Stimulated activated CD4-positive, alpha-beta T cell treated with anti-CD3 and anti-CD28 coated beads, Interleukin-15, amount 100 ng/mL, for 48 hours (primary cell): Measurements from ENCODE around the gene ALKBH3.

ENCODE experiments used
- DNase-seq, 2 donors: peaks; one replicate each; pipeline ENCODE4 v3.0.0-alpha.2; 2020; ENCODE audit warnings: low read depth in 2 of 2

The ALKBH3 gene

DNA sequence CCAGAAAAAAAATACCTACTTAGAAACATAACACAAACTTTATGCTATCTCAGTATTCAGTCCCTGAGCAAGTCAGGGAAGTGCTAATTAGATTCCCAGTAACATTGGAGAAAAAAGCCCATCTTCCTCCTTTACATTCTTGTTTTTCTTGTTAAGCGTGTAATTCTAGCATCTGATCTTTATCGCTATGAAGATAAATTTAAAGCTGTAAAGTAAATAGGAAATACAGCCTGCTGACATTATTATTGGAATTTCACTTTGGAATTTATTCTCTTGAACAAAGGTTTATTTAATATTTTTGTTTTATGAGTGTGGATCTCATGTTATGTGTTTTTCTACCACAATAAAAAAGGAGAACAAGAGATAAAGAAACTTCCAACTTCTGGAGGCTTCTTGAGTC is 13.9 kb downstream of the ALKBH3 start:
- DNase-seq: no peak

DNA sequence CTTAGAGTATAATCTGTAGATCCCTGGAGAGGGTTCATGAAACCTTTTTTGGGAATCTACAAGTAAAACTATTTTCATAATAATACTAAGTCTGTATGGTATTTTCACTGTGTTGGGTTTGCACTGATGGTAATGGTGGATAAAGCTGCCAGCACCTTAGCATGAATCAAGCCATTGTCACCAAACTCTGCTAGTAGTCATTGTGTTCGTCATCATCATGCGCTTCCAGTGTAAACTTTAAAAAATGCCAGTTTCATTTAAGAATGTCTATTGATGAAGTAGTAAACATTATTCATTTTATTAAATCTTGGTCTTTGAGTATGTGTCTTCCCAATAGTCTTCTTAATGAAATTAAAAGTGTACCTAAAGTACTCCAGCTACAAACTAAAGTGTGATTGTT is 15.0 kb downstream of the ALKBH3 start:
- DNase-seq: no peak

DNA sequence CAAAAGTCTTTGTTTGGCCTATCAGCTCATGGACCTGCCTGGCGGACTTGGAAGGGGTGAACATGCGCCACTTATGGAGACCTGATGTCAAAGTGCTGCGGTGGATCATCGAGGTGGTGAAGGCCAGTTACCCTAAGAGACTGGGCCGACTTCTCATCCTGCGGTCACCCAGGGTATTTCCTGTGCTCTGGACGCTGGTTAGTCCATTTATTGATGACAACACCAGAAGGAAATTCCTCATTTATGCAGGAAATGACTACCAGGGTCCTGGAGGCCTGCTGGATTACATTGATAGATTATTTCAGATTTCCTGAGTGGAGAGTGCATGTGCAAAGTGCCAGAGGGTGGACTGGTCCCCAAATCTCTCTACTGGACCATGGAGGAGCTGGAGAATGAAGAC is 17.9 kb downstream of the ALKBH3 start:
- DNase-seq: no peak

DNA sequence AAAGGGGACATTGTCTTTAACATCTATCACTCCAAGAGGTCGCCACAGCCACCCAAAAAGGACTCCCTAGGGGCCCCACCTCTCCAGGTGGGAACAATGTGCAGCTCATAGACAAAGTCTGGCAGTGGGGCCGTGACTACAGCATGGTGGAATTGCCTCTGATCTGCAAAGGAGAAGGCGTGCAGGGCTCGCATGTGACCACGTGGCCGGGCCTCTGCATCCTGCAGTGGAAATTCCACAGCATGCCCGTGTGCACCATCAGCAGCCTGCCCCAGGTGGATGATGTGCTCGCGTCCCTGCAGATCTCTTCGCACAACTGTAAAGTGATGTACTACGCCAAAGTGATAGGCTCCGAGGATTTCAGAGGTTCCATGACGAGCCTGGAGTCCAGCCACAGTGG is 18.5 kb downstream of the ALKBH3 start:
- DNase-seq: no peak

DNA sequence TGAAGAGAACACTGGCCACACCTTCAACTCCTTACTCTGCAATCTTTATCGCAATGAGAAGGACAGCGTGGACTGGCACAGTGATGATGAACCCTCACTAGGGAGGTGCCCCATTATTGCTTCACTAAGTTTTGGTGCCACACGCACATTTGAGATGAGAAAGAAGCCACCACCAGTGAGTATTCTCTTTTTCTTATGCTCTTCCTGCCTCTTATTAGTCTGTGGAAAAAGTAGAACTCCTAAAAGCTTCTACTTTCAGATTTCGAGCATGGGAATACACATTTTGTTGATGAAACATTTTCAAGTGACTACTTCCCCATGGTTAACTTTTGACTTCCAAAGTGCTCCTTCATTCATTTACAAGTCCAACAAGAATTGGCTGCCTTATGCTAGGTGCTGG is 20.9 kb downstream of the ALKBH3 start:
- DNase-seq: no peak

DNA sequence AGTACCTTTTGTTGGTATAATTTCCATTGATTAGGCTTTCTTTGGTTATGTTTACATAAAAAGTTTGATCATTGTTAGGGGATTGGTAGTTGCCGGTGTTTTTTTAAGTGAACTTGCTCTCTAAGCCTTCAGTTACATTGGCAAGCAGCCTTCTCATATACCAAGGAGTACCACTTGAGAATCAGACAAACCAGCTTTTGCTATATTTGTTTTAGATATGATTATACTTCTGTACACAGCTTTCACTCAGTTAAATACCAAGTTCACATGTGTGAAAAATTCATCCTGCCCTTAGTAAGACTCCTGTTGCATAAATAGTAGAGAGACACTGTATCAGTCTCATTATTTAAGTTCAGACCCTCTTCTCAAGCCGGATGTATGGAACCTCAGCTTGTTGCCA is 22.4 kb downstream of the ALKBH3 start:
- DNase-seq: no peak

DNA sequence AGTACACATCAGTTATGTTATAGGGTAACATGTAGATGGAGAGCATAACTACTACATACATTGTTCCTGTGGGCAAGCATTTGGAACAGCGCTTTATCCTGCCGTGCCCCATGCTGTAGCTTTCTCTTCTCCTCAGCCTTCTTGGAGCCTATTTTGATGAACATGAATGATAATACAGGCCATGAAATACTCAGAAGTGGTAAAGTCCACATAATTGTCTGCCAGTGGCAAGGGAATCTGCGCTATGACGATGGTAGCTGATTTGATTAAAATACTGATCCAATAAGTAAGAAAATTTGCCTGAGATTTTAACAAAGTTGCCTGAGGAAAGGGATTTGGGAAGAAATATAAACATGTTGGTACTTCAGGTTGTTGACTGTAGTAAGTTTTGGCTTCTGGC is 23.3 kb downstream of the ALKBH3 start:
- DNase-seq: no peak

DNA sequence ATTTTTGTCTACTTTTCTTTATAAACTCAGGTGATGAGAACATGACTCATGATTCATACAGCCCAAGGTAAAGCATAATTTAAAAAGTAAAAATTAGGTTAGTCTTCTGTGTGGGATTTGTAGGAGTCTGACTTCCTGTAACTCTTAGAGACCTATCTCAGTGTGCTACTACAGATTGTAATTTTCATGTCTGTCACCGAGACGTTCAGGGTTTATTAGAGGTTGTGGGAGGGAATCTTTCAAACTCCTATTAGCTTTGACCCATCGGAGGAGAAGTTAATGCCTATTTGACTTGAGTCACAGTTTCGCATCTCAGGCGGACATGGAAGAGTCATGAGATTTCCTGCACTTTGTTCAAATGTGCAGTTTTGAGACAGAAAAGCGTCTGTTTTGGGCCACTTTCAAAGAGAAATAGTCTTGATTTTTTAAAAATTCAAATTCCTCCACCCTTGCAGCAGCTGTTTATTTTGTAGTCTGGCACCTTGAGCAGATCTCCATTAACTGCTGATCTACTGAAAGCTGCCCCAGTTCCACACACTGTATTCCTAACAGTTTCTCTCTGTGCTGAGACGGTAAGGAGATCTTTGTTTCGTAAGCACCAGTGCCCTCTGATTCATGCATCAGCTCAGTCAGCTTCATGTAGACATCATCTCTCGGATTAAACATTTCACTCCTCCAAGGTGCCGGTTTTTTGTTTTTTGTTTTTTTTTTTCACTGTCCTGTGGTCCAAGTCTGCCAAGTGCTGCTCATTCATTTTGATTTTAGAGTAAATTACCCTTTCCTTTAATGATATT is 24.3 kb downstream of the ALKBH3 start:
- no peak for DNase-seq

DNA sequence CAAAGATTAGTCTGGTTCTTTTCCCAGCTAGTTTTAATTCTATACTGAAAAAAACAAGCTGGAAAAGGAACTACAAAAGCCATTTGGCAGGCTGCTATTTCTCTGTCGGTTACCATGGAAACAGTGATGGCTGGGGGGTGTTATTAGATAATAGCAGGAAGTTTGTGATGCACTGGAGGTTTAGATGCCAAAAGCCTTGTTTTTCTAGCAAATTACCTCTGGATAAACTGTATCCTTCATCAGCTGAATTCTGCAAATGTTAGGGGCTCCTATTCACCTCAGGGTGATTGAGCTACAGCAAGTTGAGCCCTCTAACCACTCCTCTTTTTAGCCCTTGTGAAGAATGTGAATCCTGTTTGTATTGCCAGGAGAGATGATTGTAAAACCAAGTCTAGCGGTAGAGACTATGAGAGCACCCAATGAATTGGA is 25.2 kb downstream of the ALKBH3 start:
- DNase-seq: no peak

DNA sequence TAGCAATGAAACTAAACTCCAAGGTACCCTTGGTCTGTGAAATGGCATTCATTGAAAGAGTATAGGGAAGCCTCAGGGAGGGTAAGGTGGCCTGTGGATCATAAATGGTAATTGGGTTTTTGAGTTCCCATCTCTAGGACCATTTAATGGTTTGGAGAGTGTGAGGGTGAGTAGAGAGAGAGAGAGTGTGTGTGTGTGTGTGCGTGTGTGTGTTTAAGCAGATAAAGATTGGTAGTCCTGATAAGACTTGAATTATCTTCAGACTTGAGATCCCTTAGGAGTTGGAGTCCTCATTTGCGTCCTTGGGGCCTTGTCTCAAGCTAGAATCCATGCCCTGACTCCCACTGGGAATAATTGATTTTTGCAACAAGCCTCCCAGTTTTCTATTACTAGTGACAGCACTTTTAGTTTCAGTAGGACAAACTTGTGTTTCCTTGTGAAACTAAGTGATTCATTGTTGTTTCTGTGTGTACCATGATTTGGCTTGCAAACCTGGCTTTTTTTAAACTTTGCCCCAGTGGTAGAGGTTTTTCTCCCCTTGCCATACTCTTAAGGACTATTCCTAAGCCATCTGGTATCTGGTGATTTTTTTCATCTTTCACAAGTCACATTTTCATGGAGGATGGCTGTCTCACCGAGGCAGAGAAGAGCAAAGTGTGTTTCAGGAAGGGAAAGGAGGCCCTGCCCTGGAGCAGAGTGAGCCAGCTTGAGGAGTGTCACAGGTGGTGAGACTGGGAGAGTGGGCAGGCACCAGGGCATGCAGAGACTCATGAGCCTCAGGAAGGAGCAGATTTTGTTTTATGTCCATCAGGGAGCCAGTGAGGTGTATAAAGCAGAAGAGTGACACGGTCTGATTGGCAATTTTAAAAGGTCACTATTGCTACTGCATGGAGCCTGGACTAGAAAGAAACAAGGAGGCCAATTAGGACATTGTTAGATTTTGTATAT is 26.7 kb downstream of the ALKBH3 start:
- DNase-seq: no peak

DNA sequence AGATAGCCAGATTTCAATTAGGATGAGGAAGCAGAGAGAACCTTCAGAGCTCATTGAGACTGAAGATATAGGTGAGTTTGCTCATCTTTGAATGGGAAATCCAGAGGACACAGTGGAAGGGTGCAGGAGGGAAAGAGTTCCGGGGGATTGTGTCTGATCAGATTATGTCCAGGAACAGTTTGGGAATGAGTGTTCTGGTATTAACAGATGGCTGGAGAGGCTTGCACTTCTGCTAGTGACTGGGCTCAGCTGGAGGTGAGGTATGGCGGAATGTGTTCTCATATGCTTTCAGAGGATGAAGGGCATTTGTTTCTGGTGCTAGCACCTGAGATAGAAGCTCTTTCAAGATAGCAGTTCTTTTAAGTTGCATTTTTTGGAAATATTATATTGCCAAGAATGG is 27.6 kb downstream of the ALKBH3 start:
- no peak for DNase-seq

DNA sequence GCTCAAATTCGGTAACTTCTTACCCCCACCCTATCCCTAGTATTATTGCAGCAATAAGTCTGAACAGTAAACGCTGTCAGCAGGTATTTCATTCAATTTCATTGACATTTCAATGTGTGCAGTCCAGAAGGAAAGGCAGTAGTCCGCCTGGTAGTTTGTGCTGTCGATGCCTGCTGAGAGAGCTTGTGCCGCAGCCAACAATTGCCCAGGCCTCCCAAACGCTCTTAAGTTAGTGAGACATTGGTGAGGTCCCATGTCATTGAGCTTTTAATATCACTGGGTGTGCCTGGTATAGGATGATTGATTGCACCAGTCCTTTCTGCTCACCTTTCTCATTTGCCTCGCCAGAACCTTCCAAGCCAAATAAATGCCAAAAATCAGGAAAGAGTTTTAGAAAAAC is 28.1 kb downstream of the ALKBH3 start:
- DNase-seq: no peak

DNA sequence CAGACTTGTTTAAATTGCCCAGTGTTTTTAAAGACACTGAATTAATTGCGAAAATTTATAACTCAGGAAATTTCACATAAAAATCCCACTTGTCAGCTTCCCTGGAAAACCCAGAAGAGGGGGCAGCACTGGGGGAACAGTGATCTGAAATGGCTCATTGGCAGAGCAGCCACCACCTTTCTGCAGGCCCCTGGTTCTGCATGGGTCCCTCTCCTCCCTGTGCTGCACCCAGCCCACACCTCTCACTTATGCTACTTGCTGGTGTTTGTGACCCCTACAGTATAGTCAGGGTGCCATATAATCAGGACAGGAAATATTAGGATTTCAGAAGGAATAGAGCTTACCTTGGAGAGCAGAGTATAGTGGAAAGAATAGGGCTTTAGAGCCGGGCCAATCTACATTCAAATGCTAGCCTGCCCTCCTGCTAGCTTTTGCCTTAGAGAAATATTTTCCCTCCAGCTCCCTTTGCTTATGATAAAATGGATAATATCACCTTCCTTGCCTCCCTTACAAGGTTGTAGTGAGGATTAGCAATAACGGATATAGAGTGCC is 33.3 kb downstream of the ALKBH3 start:
- no peak for DNase-seq

DNA sequence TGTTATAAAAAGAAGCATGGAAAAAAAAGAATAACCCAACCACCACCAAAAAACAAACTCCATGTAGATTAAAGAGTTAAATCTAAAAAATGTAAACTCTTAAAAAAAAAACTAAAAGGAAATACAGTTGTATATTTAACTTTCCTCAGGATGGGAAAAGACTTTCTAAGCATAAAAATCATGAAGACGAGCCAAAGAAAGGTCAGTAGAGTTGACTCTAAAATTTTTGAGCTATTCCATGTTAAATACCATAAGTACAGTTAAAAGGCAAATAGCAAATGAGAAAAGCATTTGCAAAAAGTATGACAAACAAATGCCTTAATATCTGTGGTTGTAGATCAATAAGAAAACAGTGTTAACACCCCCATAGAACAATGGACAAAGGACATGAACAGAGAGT is 33.8 kb downstream of the ALKBH3 start:
- DNase-seq: no peak

DNA sequence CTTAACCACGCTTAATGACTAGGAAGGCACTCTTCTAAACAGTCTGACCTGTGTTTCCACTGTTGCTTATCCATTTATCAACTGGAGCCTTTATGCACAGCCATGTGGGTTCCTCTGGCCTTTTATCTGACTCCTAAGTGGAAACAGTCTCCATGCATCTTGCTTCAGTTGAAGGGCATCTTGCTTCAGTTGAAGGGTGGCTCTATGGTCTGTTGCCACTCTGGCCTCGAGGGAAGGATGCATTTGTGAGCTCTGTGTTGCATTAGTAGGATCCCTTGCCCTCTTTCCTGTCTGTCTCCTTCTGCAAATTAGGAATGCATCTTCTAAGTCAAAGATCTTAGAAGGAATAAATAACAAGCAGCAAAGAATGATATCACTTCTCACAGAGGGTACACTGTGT is 36.0 kb downstream of the ALKBH3 start:
- no peak for DNase-seq

DNA sequence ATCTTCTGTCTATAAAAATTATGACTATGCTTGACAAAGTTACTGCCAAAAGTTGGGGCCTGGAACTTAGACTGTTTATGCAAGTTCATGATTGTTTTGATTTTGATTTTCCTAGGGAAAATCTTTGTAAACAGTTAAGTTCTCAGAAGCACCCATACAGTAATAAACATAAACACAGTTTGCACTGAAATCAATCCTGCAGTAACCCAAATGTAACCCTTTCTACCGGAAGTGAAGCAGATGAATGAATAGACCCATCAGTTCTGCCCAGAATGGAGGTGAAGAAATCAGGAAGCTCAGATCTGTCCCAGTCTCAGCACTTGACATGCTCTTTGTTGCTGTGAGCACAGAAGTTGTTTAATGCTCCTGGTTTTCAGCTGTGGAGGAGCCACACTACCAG is 37.2 kb downstream of the ALKBH3 start:
- no peak for DNase-seq

DNA sequence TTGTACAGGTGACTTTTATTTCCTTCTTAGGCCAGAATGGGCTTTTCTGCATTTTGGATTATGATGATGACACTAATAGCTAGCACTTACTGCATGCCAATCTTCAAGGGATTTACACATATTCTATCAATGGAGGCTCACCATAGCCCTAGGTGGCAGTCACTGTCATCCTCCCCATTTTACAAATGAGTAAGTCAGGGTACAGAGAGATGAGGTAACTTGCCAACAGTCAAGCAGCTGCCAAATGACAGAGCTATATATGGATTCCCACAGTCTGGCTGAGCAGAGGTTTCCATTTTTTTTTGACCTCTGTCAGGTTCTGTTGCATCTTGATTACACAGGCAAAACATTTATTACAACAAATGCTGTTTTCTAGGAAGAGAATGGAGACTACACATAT is 38.0 kb downstream of the ALKBH3 start:
- no peak for DNase-seq

DNA sequence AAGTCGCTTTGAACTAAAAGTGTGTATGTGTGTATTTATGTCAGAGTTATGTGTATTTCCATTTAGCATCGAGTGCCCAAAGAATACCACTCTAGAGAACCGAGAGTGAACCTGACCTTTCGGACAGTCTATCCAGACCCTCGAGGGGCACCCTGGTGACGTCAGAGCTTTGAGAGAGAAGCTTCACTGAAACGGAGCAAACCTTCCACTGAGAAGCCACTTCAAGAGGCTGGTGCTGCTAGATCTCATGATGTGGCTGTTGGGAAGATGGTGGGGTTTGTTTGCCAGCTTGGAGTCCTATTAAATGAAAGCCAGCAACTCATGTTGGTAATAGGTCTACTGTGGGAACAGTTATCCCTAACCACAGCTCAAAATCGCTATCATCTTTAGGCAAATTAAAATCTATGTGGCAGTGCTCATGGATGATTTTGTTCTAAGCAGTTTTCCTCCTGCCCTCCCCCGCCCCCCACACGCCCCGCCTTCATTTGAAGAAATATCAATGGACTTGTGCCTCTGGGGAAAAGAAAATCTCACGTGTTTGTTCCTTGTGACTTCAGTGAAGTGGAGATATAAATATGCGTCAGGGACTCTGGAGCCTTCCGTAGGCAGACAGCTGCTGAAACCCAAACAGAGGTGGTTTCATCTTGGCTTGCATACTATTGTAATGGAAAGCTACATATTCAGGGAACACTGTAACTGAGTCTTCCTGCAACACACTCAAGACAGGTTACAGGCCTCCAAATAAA is 39.4 kb downstream of the ALKBH3 start:
- DNase-seq: no peak

DNA sequence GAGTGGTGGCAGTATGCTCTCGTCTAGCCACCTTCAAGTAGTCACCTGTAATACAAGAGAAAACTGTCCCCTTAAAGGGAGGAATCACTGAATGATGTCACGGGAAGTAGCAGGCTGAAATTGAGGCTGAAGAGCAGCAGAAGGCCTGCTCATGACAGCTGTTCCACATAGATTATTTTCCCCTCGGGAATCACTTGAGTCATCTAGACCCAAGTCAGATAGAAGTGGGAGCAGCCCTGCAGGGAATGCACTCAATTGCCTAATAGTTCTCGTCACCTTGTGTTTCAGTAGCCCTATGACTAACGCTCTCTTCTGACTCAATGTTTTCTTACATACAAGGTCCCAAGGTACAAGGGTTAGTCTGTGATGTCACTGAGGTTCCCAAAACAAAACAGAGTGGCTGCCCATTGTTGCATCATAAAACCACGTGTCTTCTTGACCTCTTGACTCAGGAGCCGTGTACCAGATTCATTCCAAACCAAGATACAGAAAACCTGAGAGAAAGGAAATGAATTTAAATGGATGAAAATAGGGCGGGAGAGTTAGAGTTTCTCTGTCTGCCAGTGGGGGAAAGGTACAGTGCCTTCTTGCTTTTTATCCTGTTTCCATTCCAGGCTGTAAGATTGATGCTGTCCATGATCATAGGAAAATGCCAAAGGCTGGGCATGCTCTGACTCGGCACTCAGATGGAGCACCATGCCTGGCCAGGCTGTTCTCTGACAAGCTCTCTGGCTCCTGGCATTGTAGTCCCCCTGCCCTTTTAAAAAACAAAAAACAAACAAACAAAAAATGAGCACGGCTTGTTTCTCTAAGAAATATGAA is 40.2 kb downstream of the ALKBH3 start:
- no peak for DNase-seq

DNA sequence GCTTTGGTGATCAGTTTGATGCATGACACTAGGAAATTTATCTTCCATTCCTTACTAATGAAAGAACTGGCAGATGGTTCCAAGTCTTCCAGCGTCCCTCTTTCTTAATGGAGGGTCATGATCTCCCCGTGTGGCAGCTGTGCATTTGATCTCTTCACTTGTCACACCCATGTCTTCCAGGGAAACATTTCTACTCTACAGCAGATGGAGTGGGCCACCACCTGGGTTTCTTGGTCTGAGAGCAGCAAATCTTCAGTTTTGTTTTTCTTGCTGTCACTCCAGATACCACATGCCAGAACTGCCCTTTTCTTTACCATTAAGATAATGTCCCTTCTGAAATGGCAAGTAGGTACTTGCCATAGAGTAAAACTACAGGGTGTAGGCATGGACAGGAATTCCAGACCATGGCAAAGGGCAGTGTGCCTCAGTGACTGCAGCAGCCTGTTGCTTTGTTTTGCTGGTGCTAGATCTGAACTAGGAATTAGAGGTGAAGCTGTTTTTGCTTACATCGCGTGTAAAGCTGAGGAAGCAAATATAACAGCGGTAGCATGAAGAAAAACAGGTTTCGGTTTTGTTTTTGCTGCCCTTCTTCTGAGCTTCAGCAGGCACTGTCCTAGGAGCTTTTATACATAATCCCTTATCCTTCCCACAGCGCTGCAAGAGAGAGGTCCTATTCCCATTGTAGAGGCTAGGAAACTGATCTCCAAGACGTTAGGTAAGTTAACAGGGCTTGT is 41.1 kb downstream of the ALKBH3 start:
- DNase-seq: no peak

DNA sequence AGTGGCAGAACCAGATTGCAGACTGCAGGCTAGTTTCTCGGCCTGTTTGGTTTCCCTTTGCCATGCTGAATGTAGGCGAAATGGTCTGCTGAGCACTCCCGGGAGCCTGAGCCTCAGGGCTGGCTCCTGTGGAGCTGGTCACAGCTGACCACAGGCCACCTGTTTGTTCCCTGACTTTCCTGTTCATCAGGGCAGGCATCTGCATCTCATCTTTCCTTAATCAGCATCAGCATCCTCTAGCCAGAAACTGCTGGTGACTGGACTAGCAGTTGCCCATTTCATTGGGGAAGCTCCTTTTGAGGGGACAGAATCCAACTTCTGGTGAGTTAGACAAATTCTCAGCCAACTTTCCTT is 41.6 kb downstream of the ALKBH3 start:
- DNase-seq: no peak
